Heart left ventricle (tissue), 16 donors: ENCODE results near the gene ZNF74. TPM values are rescaled to one million over a fixed set of nuclear protein-coding genes. Genes with fewer than 3 reads are reported as not detected.

ENCODE experiments used
- ATAC-seq, 4 donors: fragments of 200-7000 bp; cut with Tn5 transposase; one replicate each; pipeline ENCODE4 v1.9.1; 2020 to 2022; ENCODE audit warnings: moderate library complexity in 4 of 4, mild to moderate bottlenecking in 3 of 4, moderate number of reproducible peaks in 1 of 4
- DNase-seq, 5 donors: peaks; one replicate each; pipeline ENCODE4 v3.0.0-alpha.2; 2020
- H3K27ac ChIP-seq, 12 donors: fragments of 200-600 bp; sonication (generic) in 4 of 12; one replicate each; pipeline versions ENCODE4 v1.5.0 to v1.8.0; 2016 to 2022; ENCODE audit warnings: mild to moderate bottlenecking in 2 of 12
- H3K27me3 ChIP-seq, 9 donors: fragments of 200-600 bp; sonication (generic) in 2 of 9; one replicate each; pipeline versions ENCODE4 v1.5.1 to v1.8.0; 2016 to 2022; ENCODE audit warnings: mild to moderate bottlenecking in 3 of 9
- H3K36me3 ChIP-seq, 9 donors: fragments of 200-600 bp; sonication (generic) in 2 of 9; one replicate each; pipeline versions ENCODE4 v1.5.0 to v1.8.0; 2018 to 2022; ENCODE audit warnings: mild to moderate bottlenecking in 2 of 9
- H3K4me1 ChIP-seq, 12 donors: fragments of 200-600 bp; sonication (generic) in 4 of 12; one replicate each; pipeline versions ENCODE4 v1.5.0 to v1.8.0; 2016 to 2022; ENCODE audit warnings: mild to moderate bottlenecking in 3 of 12
- H3K4me3 ChIP-seq, 12 donors: fragments of 200-600 bp; sonication (generic) in 4 of 12; one replicate each; pipeline versions ENCODE4 v1.5.0 to v1.8.0; 2017 to 2022; ENCODE audit warnings: mild to moderate bottlenecking in 9 of 12, moderate library complexity in 4 of 12
- H3K9me3 ChIP-seq, 12 donors: fragments of 200-600 bp; sonication (generic) in 4 of 12; one replicate each; pipeline versions ENCODE4 v1.5.0 to v1.8.0; 2016 to 2022; ENCODE audit warnings: mild to moderate bottlenecking in 1 of 12
- CTCF ChIP-seq, 12 donors: fragments of 200-600 bp; sonication (generic) in 4 of 12; IDR thresholded peaks; one replicate each; pipeline versions ENCODE4 v1.5.0 to v1.8.0; 2018 to 2022; ENCODE audit warnings: antibody characterized with exemption in 12 of 12, mild to moderate bottlenecking in 5 of 12
- POLR2A ChIP-seq, 2 donors: fragments of 450-650 bp; IDR thresholded peaks; one replicate each; pipeline ENCODE4 v1.6.1; 2017; ENCODE audit warnings: antibody characterized with exemption in 2 of 2, mild to moderate bottlenecking in 2 of 2, moderate library complexity in 2 of 2
- WGBS, 4 donors: extraction: QIAGEN DNeasy Blood & Tissue Kit in 2 of 4; methylation state at CpG; one replicate each; pipeline versions ENCODE4 v1.1.5 to v1.1.7; 2013 to 2018; 5-methylcytosine and 5-hydroxymethylcytosine counted together
- intact Hi-C, 10 donors: fragments of 100-400 bp; cut with DNase I; formaldehyde crosslinking; loops; one replicate each; pipeline versions ENCODE4 v1.11.1 to v1.14.2; 2022
- polyA plus RNA-seq, 2 donors: library from polyadenylated mRNA; stranded (reverse); fragments of 200-250 nt; gene quantifications; one replicate each; pipeline ENCODE4 v1.2.3, GENCODE V29; 2013
- total RNA-seq, 9 donors: library from RNA; depleted of rRNA in 2 of 9; stranded (reverse); fragments of >200 nt in 2 of 9; fragmentation: NEBNext Ultra II Directional in 3 of 9; extraction: Animal tissue kit (Norgen Biotek cat#: 25700) in 3 of 9; gene quantifications; one replicate each; pipeline versions ENCODE4 v1.1.0 to v1.2.4, GENCODE V29; 2016 to 2023
- donor health status: ischemic (EF 13 %, LVEDD 7.1; RV severe dilation, severe dysfunction).
- donor health status: healthy with polysubstance abuse.
- donor health status: DM: no; HTN: yes; CAD: no.
- donor health status: DM: no; HTN: no; CAD: no.
- donor health status: ischemic (EF 25% LVEDD 6.9; RV normal size, moderate dysfunction).
- donor health status: ischemic (EF 25% LVEDD 5.7; RV mildly dilated, moderate dysfunction).
- donor health status: healthy.
- donor health status: DM: yes; HTN: yes; CAD: no.
- donor health status: ischemic (EF 35%, LVEDD 5.7; RV mildly dilated, moderate dysfunction).
- donor health status: nonischemic (EF 11% LVEDD 7.7; RV severe dilation, severe dysfunction).
- donor health status: DM: yes; HTN: yes; CAD: no.
- donor health status: PGD.
- donor health status: ischemic (EF 29% LVEDD 5.4; RV normal size, mild dysfunction).
- donor health status: nonischemic (EF 23%, LVEDD 6.1; RV moderate dilation, normal function).

Gene ZNF74
- total and polyA plus RNA-seq, 11 donors = 2.1 to 6.5 (median 4.4) TPM

DNA sequence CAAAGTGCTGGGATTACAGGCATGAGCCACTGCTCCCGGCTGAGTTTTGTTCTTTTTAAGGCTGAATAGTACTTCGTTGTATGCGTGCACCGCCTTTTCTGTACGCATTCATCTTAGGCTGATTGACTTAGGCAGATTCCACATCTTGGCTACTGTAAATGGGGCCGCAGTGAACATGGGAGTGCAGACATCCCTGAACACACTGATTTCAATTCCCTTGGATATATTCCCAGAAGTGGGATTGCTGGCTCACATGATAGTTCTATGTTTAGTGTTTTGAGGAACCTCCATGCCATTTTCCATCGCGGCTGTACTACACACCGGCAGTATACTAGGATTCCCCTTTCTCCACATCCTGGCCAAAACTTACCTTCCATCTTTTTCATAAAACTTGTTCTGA is 10.4 kb upstream of the ZNF74 start:
- Histone ChIP-seq H3K4me1 (no peaks in the 10 kb centered on the region), H3K36me3 (no peaks in the 10 kb centered on the region), H3K9me3 (no peaks in the 10 kb centered on the region), H3K27ac (no peak overlapping the region), H3K27me3 (peaks cover 0 to 17% (median 3%) of the 10 kb centered on the region in 9 donors), H3K4me3 (no peak overlapping the region)
- no peak for DNase-seq
- 86 to 93% (median 88%) methylated on average over 9 of the region's 9 CpGs for WGBS, 4 donors
- TF ChIP-seq POLR2A (IDR thresholded peaks at IDR 0.05) (no peak), CTCF (IDR thresholded peaks at IDR 0.05) (no peak)
- no peak for ATAC-seq
- intact Hi-C loops = no loop called here

GRCh38 chr22:20384171-20384570 is 9.8 kb upstream of the ZNF74 start:
- intact Hi-C loops = no loop called here
- Histone ChIP-seq H3K36me3 (no peaks in the 10 kb centered on the region), H3K27ac (no peak overlapping the region), H3K4me3 (no peak overlapping the region), H3K9me3 (no peaks in the 10 kb centered on the region), H3K27me3 (peaks cover 0 to 17% (median 3%) of the 10 kb centered on the region in 9 donors), H3K4me1 (no peaks in the 10 kb centered on the region)
- no peak for ATAC-seq
- DNase-seq = no peak
- WGBS, 4 donors = 67 to 91% (median 83%) methylated on average over 2 of the region's 2 CpGs
- TF ChIP-seq CTCF (IDR thresholded peaks at IDR 0.05) = no peak
- no peak for TF ChIP-seq POLR2A (IDR thresholded peaks at IDR 0.05)

DNA sequence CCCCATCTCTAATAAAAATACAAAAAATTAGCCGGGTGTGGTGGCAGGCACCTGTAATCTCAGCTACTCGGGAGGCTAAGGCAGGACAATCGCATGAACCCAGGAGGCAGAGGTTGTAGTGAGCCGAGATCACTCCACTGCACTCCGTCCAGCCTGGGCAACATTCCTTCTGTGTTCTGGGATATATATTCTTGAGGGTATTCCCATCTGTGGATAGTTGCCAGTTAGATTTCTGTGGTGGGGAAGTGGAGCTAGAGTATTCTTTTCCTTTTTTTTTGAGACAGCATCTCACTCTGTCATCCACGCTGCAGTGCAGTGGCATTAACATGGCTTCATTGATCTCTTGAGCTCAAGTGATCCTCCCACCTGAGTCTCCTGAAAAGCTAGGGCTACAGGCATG is 9.1 kb upstream of the ZNF74 start:
- ATAC-seq = no peak
- DNase-seq = no peak
- Histone ChIP-seq H3K4me3 (no peak overlapping the region), H3K27ac (no peak overlapping the region), H3K4me1 (no peaks in the 10 kb centered on the region), H3K27me3 (peaks cover 0 to 17% (median 3%) of the 10 kb centered on the region in 9 donors), H3K36me3 (no peaks in the 10 kb centered on the region), H3K9me3 (no peaks in the 10 kb centered on the region)
- no peak for TF ChIP-seq CTCF (IDR thresholded peaks at IDR 0.05)
- TF ChIP-seq POLR2A (IDR thresholded peaks at IDR 0.05) = no peak
- WGBS, 4 donors = 88 to 94% (median 91%) methylated on average over 6 of the region's 6 CpGs
- intact Hi-C loops = no loop called here

DNA sequence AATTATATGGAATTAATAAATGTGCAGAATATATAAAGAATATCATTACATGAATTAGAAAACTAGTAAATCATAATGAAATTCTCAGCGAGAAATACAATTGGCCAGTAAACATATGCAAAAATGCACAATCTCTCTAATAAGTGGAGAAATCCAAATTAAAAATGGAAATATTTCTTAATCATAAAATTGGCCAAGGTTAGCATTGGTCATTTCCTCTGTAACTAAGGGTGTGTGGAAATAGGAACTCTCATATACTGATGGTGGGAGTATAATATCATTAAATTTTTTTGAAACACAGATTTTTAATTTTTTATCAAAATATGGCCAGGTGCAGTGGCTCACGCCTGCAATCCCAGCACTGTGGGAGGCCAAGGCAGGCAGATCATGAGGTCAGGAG is 7.6 kb upstream of the ZNF74 start:
- H3K4me1 ChIP-seq = no peaks in the 10 kb centered on the region
- intact Hi-C loops = no loop called here
- H3K4me3 ChIP-seq = no peak overlapping the region
- DNase-seq (no peak), ATAC-seq (no peak)
- 86 to 92% (median 89%) methylated on average over 2 of the region's 2 CpGs for WGBS, 4 donors
- H3K27me3 ChIP-seq = peaks cover 0 to 17% (median 3%) of the 10 kb centered on the region in 9 donors
- no peak for TF ChIP-seq POLR2A (IDR thresholded peaks at IDR 0.05)
- TF ChIP-seq CTCF (IDR thresholded peaks at IDR 0.05) = no peak
- no peaks in the 10 kb centered on the region for H3K9me3 ChIP-seq
- no peaks in the 10 kb centered on the region for H3K36me3 ChIP-seq
- H3K27ac ChIP-seq = no peak overlapping the region
